HG03354 (cell line): ENCODE data around the gene WDR46.

Experiments used
- ATAC-seq: cut with Tn5 transposase; IDR thresholded peaks from one replicate; pipeline ENCODE4 v1.9.1; 2021; ENCODE audit warnings: mild to moderate bottlenecking; ENCODE audit not compliant: unreplicated experiment, poor library complexity, severe bottlenecking

Gene WDR46

GRCh38 chr6:33288921-33289783, at the start of gene WDR46, which contains the start of gene PFDN6:
Gene WDR46, minus strand, starts transcription at chr6:33289239. Its CDS starts 69 bp downstream, at chr6:33289170.
Gene PFDN6, plus strand, starts transcription at chr6:33289601. Its CDS starts 256 bp downstream, at chr6:33289857.
- ATAC-seq, result peak; percentile 88

DNA sequence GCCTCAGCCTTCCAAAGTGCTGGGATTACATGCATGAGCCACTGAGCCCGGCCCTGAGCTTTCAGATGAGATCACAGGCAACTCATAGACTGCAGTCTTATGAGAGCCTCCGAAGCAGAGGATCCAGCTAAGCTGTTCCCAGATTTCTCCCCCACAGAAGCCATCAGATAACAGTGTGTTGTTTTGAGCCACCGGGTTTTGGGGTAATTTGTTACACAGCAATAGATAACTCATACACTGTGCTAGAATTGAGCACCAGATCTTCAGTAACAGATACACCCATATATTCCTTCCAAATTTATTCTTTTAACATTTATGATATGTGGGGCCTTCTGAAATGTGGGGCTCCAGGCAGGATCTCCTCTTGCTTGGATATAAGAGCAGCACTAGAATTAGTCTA, 47.5 kb upstream of the WDR46 start:
- ATAC-seq, result no peak

- ATAC-seq, result no peak
Observed at GRCh38 chr6:33335916-33336315, 46.9 kb upstream of the WDR46 start.

GRCh38 chr6:33333666-33334065, 44.6 kb upstream of the WDR46 start:
- no peak for ATAC-seq

DNA sequence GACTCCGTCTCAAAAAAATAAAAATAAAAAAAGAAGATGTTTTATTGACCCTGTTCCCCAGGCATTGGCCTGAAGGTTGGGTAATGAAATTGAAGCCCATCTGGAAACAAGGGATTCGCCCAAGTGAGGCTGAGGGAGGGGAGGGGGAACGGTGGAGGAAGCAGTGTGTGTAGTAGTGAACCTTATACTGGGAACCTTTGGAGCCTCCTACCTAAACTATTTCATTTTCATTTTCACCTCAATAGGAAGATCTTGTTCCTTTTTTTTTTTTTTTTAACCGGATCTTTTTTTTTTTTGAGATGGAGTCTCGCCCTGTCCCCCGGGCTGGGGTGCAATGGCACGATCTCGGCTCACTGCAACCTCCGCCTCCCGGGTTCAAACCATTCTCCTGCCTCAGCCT, 41.7 kb upstream of the WDR46 start:
- no peak for ATAC-seq

DNA sequence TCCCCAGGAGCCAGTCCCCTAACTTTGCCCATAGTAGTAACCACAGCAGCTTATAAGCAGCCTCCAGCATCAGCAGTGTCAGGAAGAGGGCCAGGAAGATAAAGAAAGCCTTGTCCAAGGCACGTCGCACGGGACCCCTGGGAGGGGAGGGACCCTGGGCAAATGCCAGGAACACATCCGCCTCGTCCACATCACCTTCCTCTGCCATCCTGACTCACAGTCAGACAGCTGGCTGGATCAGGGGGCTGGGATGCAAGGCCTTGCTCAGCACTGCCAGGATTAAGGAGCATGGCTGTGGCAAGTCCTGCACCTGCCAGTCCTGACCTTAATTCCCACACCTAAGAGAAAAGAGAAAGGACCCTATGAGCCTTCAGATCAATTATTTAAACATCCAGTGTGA, 40.0 kb upstream of the WDR46 start:
- ATAC-seq, result no peak

DNA sequence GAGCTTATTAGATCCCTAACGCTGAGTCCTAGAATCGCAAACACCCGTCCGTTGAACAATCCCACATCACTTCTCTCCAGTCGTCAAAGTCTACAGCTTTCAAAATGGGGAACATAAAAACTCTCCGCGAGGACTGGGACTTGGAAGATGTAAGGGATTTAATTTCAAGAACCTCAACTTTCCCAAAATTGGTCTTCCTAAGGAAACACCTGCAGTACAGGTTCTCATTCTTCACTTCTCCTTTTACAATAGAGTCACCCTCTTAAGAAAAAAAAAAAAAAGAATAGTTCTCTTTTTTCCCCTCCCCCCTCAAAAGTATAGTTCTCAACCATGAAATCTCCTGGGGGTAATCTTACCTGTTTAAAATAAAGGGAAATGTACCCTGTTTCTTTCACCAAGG, 35.1 kb upstream of the WDR46 start:
- no peak for ATAC-seq

DNA sequence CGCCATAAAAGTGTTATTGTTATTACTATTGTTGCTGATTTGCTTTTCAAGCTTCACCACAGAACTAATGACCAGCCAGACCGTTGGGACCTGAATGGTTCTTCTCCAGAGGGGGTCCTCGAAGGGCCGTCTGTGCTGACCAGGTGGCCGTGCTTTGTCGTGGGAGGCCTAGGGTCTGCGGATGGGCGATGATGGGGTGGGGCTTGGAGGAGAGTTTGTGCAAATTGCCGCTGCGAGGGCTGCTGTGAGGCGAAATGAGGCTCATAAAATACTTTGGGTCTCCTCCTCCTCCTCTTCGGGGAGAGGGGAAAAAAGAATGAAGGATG, 34.5 kb upstream of the WDR46 start:
- ATAC-seq, result no peak

DNA sequence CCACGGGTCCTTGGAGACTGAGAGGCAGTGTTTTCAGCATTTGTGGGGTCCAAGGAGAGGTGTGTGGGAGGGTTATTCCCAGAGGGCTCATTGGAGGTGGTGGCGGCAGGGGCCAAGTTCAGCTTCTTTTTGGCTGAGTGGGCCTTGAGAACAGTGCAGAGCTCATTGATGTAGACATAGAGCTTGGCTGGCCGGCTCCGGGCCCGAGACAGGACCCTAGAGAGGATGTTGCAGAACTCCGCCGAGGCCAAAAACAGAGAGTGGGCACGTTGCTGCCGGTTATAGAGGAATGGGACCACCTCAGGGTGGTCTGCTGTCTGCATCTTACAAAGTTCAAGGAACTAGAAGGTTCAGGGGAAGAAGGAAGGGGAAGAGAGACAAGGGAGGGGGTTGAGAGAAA, 32.2 kb upstream of the WDR46 start:
- ATAC-seq, result no peak

DNA sequence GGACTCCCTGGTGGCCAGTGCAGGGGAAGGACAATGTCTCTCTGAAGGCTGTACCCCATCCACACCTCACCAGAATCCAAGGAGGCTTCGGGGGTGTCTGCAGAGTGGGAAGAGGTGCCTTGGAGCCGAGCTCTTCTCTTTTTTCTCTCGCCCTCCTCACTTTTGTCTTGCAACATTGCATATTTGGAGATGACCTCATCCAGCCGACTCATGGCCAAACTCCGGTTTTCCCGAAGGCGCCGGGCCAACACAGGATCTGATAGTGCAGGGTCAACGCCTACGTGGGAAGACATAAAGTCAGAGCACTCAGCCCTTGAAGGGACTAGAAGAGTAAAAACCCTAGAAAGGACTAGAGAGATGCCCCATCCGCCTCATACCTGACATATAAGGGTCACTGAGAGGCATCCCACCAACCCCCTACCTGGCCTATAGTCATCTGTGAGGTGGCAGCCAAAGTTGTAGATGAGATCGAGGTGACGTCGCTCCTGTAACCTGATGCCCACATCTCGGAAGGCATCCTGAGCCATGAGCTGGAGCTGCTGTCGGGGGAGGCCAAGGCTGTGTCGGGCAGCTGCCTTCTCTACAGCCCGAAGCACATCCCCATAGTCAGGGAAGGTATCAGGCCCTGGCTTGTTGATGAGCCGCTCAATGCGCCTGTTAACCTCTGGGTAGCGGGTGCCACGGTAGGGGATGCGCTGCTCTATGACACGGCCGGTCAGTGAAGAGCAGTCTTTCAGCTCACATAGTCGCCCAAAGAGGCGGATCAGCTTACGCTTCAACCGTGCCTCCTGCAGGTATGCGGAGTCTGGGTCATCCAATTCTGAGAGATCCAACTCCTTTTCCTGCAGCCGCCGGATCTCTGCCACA, 31.5 kb upstream of the WDR46 start:
- no peak for ATAC-seq

DNA sequence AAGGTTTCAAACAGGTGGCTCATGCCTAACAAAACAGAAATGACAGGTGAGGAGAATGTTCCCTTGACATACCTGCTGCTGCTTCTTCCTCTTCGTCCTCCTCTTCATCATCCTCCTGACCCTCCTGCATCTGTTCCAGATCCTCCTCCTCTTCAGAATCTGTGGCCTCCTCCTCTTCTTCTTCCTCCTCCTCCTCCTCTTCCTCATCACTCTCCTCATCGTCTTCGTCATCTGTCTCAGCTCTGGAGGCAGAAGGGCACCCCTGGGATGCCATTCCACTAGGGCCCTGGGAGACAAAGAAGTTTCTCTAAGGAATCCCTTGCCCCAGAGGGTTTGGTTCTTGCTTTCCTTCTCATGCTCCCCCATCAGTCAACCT, 30.9 kb upstream of the WDR46 start:
- ATAC-seq, result no peak

DNA sequence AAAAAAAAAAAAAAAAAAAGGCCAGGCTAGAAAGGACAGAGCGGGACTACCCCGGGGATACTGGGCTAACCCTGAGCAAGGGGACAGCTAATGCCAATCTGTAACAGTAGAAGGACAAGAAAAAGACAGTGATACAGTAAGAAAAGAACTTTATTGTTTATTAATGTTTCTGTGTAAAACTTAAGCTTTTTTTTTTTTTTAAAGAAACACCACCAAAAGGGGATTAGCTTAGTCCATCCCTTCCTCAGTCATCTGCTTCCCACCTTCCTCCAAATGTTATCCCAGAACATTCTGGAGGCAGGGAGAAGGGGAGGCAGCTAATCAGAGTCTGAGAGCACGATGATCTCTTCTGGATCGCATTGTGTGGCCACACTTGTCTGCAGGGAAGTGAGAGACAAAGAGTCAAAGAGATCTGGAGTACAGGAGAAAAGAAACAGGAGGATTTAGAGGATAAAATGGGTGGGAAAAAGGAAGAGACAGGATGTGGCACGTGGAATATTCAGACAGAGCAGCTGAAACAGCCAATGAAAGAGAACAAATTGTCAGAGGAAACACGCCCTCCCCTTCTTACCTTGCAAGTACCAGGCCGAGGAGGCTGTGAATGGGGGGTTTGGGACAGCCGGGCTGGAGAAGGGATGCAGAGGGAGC, 29.5 kb upstream of the WDR46 start:
- no peak for ATAC-seq

GRCh38 chr6:33317669-33318425, 28.8 kb upstream of the WDR46 start, which contains the start of gene ZBTB22:
Gene ZBTB22, minus strand, starts transcription at chr6:33317744. Its CDS starts 828 bp downstream, at chr6:33316916.
- peak; percentile 56 for ATAC-seq

DNA sequence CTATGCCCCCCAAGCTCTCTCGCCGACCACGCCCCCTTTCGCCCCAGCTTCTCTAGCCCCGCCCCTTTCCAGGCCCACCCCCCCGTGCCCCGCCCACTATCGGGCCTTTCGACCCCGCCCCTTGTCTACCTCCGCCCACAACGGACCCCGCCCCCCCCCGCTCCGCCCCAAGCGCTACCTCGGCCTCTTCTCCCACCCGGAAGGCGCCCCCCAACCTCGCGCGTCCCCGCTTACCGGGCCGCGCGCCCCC, 28.3 kb upstream of the WDR46 start:
- no peak for ATAC-seq

- no peak for ATAC-seq
Observed at GRCh38 chr6:33316603-33317418, 27.8 kb upstream of the WDR46 start.

DNA sequence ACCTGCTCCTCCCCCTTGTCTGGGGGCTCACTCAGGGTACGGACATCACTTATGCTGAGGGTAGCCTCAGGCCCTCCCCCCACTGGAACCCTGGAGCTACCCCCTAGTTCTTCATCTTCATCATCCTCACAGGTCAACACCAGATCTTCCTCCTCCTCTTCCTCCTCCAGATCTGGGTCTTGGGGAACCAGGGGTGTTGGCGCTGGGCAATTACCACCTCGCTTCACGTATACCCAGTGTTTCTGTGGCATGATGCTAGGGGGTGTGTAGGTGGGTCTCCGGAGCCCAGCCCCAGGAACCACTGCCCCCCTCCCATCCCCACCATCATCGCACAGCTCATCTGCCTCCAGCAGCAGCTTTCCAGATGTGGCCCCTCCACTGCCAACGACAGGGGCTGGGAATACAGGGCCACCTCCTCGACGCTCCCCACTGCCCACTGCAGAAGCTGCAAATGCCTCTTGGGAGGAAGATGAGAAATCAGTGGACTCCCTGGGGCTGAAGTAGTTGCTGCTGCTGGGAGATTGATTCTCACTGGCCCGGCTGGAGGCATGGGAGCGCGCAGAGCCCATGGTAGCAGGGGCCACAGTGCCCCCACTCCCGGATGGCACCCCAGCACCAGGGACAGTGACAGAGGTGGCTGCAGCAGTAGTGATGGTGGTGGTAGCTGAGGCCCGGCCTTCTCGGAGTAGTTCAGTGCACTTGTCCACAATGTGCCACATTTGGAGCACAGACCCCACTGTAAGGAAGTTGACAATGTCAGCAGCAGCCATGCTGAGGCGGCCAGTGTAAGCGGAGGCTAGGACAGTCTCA, 27.0 kb upstream of the WDR46 start:
- ATAC-seq, result no peak

GRCh38 chr6:33314943-33315792, 26.1 kb upstream of the WDR46 start:
- ATAC-seq, result no peak
